B cell (primary cell): Measurements from ENCODE around the gene STK17A.

Source experiments
- CTCF ChIP-seq: fragments of 200-600 bp; IDR thresholded peaks from one replicate; pipeline ENCODE4 v1.8.0; 2022; ENCODE audit warnings: antibody characterized with exemption, mild to moderate bottlenecking
- EZH2 ChIP-seq: IDR thresholded peaks from 2 replicates; pipeline ENCODE4 v1.6.1; 2012; ENCODE audit warnings: borderline replicate concordance, low read depth, mild to moderate bottlenecking, moderate library complexity, low read length; ENCODE audit not compliant: insufficient read depth, poor library complexity, severe bottlenecking

GRCh38 chr7:43640679-43641078 is 57.8 kb downstream of the STK17A start:
- TF ChIP-seq CTCF (no peak), EZH2 (no peak)
